ENCODE results near the gene ANXA4. TPM values are rescaled to one million over a fixed set of nuclear protein-coding genes. Genes with fewer than 3 reads are reported as not detected.
"Not testable (repeated sequence)": the region's sequence is repeated elsewhere in the genome, so short reads cannot be mapped to it uniquely, and the experiment has no call there.

ANXA4 gene
- total RNA-seq, 4 donors from 2014 or later = 61.8 to 79.4 (median 73.9) TPM

- TF ChIP-seq CTCF (IDR thresholded peaks at IDR 0.05) (no peak), EP300 (IDR thresholded peaks at IDR 0.05) (peak; percentile 40 to 86), POLR2A (IDR thresholded peaks at IDR 0.05) (peak in 1 of 2 donors; percentile 66)
- Histone ChIP-seq H3K27ac (peak overlapping the region; percentile 73 to 91 (median 84)), H3K36me3 (peaks cover 0 to 9% (median 0%) of the 10 kb centered on the region in 3 donors), H3K4me1 (peaks cover 0 to 61% (median 22%) of the 10 kb centered on the region in 4 donors), H3K4me3 (peak overlapping the region in 3 of 4 donors; percentile 6 to 41 (median 24)), H3K9me3 (no peaks in the 10 kb centered on the region), H3K27me3 (no peaks in the 10 kb centered on the region)
- 45 to 50% methylated on average over 14 of the region's 14 CpGs for WGBS, 2 donors
- peak; percentile 26 to 41 for DNase-seq (ENCODE audit: low spot score in 2 of 2)
Measured at GRCh38 chr2:69762513-69763494, 20.9 kb downstream of the ANXA4 start.

DNA sequence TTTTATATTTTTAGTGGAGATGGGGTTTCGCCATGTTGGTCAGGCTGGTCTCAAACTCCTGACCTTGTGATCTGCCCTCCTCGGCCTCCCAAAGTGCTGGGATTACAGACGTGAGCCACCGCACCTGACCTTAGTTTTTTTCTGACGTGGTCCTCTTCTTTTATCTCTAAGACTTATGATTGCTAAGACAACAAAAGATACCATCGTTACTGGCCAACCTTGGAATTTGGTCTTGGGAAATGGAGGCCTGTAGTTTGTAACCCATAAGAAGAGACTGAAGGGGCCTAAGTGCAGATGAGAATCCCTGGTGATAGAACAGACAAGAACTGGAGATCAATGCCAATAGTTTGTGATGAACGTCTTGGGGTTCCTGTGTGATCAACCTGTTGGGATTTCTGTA is 21.9 kb downstream of the ANXA4 start:
- WGBS, 2 donors = 94 to 95% methylated on average over 7 of the region's 7 CpGs
- H3K27me3 ChIP-seq; DNase-seq (ENCODE audit: low spot score in 2 of 2); H3K9me3 ChIP-seq; H3K36me3 ChIP-seq; H3K4me3 ChIP-seq: not testable (repeated sequence)
- H3K4me1 ChIP-seq = peaks cover 0 to 72% (median 23%) of the 10 kb centered on the region in 4 donors
- H3K27ac ChIP-seq = peak overlapping the region; percentile 73 to 91 (median 84)

- Histone ChIP-seq H3K27ac (peak overlapping the region in 2 of 4 donors; percentile 91), H3K9me3 (no peaks in the 10 kb centered on the region), H3K27me3 (no peaks in the 10 kb centered on the region), H3K4me3 (no peak overlapping the region), H3K4me1 (peaks cover 0 to 78% (median 27%) of the 10 kb centered on the region in 4 donors), H3K36me3 (no peaks in the 10 kb centered on the region)
- no peak for TF ChIP-seq POLR2A (IDR thresholded peaks at IDR 0.05)
- no peak for TF ChIP-seq CTCF (IDR thresholded peaks at IDR 0.05)
- TF ChIP-seq EP300 (IDR thresholded peaks at IDR 0.05) = no peak
- WGBS, 2 donors = 80 to 89% methylated on average over 5 of the region's 5 CpGs
- no peak for DNase-seq (ENCODE audit: low spot score in 2 of 2)
Measured at GRCh38 chr2:69764286-69765095, 22.6 kb downstream of the ANXA4 start.

- Histone ChIP-seq H3K4me3 (no peak overlapping the region), H3K27ac (peak overlapping the region in 2 of 4 donors; percentile 91), H3K27me3 (no peaks in the 10 kb centered on the region), H3K9me3 (no peaks in the 10 kb centered on the region), H3K36me3 (no peaks in the 10 kb centered on the region), H3K4me1 (peaks cover 0 to 84% (median 32%) of the 10 kb centered on the region in 4 donors)
- TF ChIP-seq EP300 (IDR thresholded peaks at IDR 0.05) (no peak), CTCF (IDR thresholded peaks at IDR 0.05) (no peak), POLR2A (IDR thresholded peaks at IDR 0.05) (no peak)
- 80 to 89% methylated on average over 2 of the region's 2 CpGs for WGBS, 2 donors
- no peak for DNase-seq (ENCODE audit: low spot score in 2 of 2)
Measured at GRCh38 chr2:69765096-69765380, 23.1 kb downstream of the ANXA4 start.

DNA sequence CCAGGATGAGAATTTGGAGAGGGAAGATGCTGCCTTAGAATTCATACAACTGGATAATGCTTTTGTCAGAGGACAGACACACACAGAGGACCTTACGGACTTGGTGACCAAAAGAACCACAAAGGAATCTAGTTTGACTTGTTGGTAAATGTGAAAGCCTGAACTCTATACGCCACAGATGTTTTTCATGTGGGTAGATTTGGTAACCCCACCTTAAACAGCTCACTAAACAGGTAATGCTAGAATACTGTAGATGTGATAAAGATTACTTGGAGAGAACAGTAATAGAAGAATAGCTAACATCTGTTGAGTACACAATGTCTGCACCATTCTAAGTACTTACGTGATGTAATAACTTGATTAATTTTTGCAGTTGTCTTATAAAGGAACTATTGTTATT is 24.1 kb downstream of the ANXA4 start:
- Histone ChIP-seq H3K27me3 (no peaks in the 10 kb centered on the region), H3K4me3 (no peak overlapping the region), H3K4me1 (peaks cover 0 to 91% (median 35%) of the 10 kb centered on the region in 4 donors), H3K27ac (peak overlapping the region in 2 of 4 donors; percentile 89 to 91), H3K36me3 (no peaks in the 10 kb centered on the region), H3K9me3 (no peaks in the 10 kb centered on the region)
- 71 to 75% methylated on average over 3 of the region's 3 CpGs for WGBS, 2 donors
- DNase-seq (ENCODE audit: low spot score in 2 of 2) = no peak
- TF ChIP-seq CTCF (IDR thresholded peaks at IDR 0.05) = no peak
- TF ChIP-seq POLR2A (IDR thresholded peaks at IDR 0.05) = no peak
- TF ChIP-seq EP300 (IDR thresholded peaks at IDR 0.05) = no peak

Data from tibial nerve (tissue), 4 donors.